Transverse colon (tissue), 3 donors: ENCODE measurements around the gene OLA1.

ENCODE experiments used
- CTCF ChIP-seq, 5 experiments: fragments of 200-600 bp in 3 of 5; fragments of 450-650 bp in 2 of 5; sonication (generic) in 3 of 5; IDR thresholded peaks; 1 replicate in 2 of 5; 2 replicates in 3 of 5; pipeline ENCODE4 v1.5.1; 2016 to 2017; ENCODE audit warnings: antibody characterized with exemption in 5 of 5, inconsistent platforms in 3 of 5, mild to moderate bottlenecking in 2 of 5, moderate library complexity in 1 of 5
- EP300 ChIP-seq: sonication (generic); formaldehyde crosslinking; IDR thresholded peaks from one replicate; pipeline ENCODE4 v1.6.1; 2017; ENCODE audit warnings: antibody characterized with exemption, low read depth

- TF ChIP-seq CTCF (IDR thresholded peaks at IDR 0.05) = no peak
- TF ChIP-seq EP300 = no peak
These were observed 763 bp upstream of the OLA1 start for GRCh38 chr2:174248998-174249592.
